Measurements from ENCODE around the gene TEX13B.

The TEX13B gene

DNA sequence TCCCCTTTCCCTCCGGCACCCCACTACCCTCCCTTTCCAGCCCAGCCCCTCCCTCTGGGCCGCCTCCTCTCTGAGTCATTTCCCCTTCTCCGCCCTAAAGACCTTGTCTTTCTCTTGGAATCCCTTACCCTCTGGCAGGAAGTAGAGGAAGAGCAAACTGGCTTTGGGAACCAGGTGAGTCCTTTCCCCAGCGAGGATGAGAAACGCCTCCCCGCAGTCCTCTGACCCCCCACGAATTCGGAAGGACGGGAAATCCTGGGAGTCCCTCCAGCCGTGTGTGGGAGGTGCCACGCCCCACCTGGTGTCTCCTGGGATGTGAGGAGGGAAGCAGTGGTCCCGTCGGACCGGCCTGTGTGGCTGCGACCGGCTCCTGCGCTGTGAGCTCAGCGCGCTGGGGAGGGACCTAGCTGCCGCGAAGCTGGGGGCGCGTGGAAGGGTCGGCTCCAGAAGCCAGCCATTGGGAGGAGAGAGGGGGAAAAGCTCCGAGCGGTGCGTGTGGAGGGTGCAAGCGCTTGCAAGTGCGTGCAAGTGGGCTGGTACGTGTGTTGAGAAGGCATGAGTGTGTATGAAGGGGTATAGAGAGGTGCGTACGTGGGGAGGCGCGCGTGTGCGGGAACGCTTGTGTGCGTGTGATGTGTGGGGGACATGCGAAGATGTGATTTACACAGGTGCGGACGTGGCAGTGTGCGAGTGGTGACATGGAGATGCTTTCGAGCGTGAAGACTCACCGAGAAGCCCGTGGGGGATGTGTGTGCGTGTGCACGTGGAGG, 46.3 kb downstream of the TEX13B start:
- DNase-seq (ENCODE audit: insufficient read length) (no peak), FAIRE-seq (no peak)
- TF ChIP-seq TAF1 (IDR thresholded peaks at IDR 0.05; ENCODE audit: borderline replicate concordance, low read depth, low read length) (no peak), POLR2A (IDR thresholded peaks at IDR 0.05; ENCODE audit: low read depth, low read length) (no peak), POLR2AphosphoS5 (IDR thresholded peaks at IDR 0.05; ENCODE audit: low read depth, low read length) (no peak)

- TF ChIP-seq POLR2AphosphoS5 (IDR thresholded peaks at IDR 0.05; ENCODE audit: low read depth, low read length) (no peak), TAF1 (IDR thresholded peaks at IDR 0.05; ENCODE audit: borderline replicate concordance, low read depth, low read length) (no peak), POLR2A (IDR thresholded peaks at IDR 0.05; ENCODE audit: low read depth, low read length) (no peak)
- no peak for FAIRE-seq
Observed at GRCh38 chrX:107935200-107935599, 47.0 kb downstream of the TEX13B start.

DNA sequence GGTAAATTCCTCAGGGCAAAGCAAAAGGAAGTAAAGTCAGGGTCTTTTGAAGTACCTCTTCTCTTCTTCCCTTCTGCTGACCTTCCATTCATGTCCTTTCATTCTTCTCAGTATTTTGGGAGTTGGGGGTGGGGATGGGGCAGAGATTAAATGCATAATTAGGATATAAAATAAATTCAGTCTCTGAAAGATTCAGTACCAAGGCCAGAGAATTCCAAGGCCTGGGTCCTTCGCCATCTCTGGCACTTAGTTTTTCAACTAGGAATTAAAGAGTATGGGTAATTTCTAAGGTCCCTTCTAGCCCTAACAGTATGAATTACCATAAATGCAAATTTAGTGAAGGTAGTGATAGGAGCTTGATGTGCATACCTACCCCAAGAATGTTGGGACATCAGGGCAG, 47.9 kb downstream of the TEX13B start:
- TF ChIP-seq POLR2A (IDR thresholded peaks at IDR 0.05; ENCODE audit: low read depth, low read length) (no peak), POLR2AphosphoS5 (IDR thresholded peaks at IDR 0.05; ENCODE audit: low read depth, low read length) (no peak), TAF1 (IDR thresholded peaks at IDR 0.05; ENCODE audit: borderline replicate concordance, low read depth, low read length) (no peak)

More at GRCh38 chrX:107935200-107935599, 47.0 kb downstream of the TEX13B start:
- no peak for DNase-seq (ENCODE audit: insufficient read length)

More for the DNA sequence above, 47.9 kb downstream of the TEX13B start:
- FAIRE-seq: no peak
- no peak for DNase-seq (ENCODE audit: insufficient read length)
